VCaP (cell line): ENCODE results near the gene KLF6.
A peak's percentile ranks its signal among the peaks of the same experiment; 100 is the strongest.

Experiments used
- H3K27ac ChIP-seq: fragments of 450-650 bp; 2 replicates; pipeline ENCODE4 v1.5.1; 2017
- TF ChIP-seq, protein P1 (sequence below): fragments of 450-650 bp; conservative IDR thresholded peaks from 2 replicates; pipeline ENCODE4 v1.5.1; 2017; ENCODE audit warnings: mild to moderate bottlenecking, moderate library complexity

Gene KLF6

DNA sequence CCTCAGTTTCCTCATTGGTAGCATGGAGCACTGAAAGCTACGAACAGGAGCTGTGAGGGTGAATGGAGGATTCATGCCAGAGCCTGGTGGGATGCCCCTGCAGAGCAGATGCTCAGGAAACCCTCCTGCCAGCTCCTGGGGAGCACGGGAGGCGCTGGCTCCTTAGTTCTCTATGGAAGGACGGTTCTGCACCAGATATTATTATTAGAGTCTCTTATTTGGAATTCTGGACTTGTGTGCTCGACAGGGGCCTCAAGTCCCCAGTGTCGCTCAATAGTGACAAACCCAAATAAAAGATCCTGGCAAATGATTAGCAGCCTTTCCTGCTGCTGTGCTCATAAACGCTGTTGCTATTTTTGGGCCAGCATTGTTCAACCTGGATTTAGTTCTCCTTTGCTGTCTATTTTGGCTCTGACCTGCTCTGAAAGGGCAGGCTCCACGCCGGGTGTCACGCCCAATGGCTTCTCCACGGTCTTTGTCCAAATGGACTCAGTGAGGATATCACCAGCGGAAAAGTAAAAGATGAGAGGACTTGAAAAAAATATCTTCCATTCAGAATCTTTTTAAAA, 23.0 kb upstream of the KLF6 start:
- TF ChIP-seq, protein P1, sequence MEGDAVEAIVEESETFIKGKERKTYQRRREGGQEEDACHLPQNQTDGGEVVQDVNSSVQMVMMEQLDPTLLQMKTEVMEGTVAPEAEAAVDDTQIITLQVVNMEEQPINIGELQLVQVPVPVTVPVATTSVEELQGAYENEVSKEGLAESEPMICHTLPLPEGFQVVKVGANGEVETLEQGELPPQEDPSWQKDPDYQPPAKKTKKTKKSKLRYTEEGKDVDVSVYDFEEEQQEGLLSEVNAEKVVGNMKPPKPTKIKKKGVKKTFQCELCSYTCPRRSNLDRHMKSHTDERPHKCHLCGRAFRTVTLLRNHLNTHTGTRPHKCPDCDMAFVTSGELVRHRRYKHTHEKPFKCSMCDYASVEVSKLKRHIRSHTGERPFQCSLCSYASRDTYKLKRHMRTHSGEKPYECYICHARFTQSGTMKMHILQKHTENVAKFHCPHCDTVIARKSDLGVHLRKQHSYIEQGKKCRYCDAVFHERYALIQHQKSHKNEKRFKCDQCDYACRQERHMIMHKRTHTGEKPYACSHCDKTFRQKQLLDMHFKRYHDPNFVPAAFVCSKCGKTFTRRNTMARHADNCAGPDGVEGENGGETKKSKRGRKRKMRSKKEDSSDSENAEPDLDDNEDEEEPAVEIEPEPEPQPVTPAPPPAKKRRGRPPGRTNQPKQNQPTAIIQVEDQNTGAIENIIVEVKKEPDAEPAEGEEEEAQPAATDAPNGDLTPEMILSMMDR, result no peak
- H3K27ac ChIP-seq, result peak overlapping the region; percentile 79

DNA sequence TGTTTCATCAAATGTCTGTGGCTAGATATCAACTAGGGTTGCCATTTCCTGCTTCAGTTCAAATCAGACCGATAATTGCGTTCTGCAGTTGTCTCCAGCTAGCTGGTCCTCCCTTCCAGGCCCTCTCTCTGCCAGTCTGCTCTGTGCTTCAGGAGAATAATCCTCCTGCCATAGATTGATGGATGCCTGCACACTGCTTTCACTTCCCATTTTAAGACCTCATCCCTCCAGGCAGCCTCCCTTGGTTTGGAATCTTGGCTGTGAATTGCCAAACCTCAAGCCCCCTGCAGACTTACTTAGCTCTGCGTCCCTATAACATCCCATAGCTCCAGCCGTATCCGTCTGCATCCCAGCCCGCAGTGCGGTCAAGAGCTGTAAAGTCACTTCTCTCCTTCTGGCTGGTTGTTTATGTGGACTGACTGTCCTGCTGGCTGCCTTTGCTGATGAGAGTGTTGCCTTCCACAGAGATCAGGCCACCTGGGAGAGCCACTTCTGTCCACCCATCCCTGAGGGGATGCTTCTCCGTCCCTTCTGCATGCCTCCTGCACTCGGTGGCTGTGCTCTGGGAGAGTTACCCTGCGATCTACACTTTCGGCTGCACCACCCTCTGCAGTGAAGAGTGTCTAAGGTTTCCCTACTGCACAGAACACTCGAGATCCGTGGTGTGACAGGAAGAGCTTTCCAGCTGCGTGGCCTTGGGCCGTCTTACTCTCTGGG, 22.4 kb upstream of the KLF6 start:
- H3K27ac ChIP-seq, result peak overlapping the region; percentile 79
- TF ChIP-seq, protein P1, result no peak

DNA sequence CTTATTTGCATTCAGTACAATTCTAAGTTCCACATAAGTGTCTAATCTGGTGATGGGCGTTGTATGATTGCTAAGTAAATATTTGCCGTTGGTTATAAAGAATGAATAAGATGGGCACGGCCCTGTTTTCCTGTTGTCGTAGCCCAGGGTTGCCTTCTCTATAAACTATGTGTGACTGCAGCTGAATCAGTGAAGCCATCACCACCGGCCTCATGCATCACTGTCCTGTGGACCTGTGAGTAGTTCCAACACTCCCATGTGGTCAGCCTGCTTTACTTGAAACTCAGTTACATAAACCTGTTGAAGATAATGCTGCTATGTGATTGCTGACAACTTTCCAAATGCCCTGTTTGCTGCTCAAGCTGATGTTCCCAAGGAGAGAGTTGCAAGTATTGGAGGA, 21.6 kb upstream of the KLF6 start:
- peak overlapping the region; percentile 79 for H3K27ac ChIP-seq
- TF ChIP-seq, protein P1, result no peak

DNA sequence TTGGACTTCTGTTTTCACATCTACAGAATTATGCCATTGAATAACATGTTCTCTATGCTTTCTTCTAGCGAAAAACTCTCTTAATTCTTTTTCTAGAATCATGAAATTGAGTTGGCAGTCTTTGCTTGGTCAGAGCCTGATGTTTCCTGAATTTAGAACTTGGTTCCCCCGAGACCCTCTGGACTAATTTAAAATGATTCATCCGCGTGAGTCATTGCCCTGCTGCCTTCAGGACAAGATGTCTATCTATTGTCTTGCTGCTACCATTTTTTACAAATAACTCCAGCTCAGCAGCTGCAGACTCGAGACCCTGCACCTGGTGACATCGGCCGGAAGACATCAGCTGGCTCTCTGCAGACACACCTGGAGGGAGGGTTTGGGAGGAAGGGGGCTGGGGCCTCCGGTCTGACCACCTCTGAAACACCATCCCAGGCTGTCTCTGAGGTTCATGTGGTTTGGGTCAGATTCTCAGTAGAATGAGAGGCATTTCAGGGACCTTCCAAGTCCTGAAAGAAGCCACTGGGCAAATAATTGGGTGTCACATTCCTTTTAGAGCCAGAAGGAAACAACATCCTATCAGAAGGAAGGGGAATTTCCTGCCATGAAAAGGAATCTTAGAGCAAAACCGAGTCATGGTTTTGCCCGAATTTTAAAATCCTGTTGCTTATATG, 20.9 kb upstream of the KLF6 start:
- TF ChIP-seq, protein P1, result no peak
- peak overlapping the region; percentile 79 for H3K27ac ChIP-seq

DNA sequence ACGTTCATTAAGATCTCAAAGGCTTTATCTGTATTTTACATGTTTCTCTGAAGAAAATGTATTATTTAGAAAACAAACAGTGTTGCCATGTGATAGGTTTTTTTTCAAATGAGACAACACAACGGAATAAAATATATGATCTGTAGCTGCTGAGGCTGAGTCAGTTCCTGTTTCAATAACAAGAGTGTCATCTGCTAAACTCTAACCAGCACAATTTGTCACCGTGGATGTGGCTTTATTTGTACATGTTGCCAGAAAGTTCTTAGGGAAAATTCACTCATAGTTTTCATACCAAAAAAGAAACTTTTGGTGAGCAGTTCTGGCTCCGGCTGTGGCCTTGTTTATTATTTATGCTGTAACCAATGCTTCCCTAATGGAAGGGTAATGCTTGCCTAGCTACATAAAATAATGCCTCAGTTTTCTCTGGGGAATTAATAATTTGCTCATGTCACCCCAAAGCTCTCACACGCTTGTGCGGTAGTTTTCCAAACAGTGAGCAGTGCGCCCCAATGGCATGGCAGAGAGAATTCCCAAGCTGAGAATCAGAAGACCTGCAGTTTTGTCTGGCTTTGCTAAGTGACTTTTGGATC, 20.3 kb upstream of the KLF6 start:
- TF ChIP-seq, protein P1, result no peak

DNA sequence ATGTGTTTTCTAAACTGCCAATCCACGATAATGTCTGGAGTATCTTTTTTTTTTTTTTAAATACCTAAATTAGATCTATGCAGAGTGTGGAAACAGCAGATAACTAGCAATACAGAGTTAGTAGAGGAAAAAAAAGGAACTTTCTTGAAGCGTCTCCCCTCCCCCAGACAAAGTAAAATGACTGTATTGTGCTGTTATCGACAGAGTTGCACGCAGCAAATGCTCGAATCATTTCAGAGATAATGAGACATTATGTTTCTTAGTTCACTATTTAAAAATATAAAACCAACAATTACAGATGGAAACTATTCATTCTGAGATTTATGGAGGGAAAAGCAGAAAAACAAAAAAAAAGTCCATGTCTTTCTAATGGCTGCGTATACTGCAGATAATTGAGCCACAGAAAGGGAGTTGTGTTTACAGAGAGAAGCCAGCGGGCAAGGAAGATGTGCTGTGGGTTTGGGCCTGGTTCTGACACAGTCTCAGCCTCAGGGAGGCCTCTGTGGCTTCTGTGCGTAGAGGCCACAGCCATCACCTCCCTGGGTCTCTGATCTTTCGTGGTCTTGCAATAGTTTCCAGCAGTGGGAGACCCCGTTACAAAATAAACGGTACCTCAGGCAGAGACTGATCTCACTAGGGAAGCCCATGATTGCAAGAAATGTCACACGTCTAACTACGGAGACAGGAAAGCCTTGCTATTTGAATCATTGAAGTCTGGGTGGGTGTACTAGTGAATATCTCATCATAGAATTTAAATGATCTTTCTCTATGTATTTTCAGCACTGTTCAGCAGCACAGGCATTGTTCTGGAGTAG, 19.1 kb upstream of the KLF6 start:
- H3K27ac ChIP-seq, result peak overlapping the region; percentile 42; the same call in 1 of the 2 replicates
- TF ChIP-seq, protein P1, result no peak

More for the DNA sequence above, 20.3 kb upstream of the KLF6 start:
- H3K27ac ChIP-seq, result peak overlapping the region; percentile 79
